GM21381 (cell line): ENCODE data around the gene B3GALNT2.
"Not testable (repeated sequence)": the region's sequence is repeated elsewhere in the genome, so short reads cannot be mapped to it uniquely, and the experiment has no call there.

ENCODE experiments used
- ATAC-seq: cut with Tn5 transposase; IDR thresholded peaks from one replicate; pipeline ENCODE4 v1.9.1; 2021; ENCODE audit warnings: mild to moderate bottlenecking, moderate library complexity; ENCODE audit not compliant: unreplicated experiment

Gene B3GALNT2

GRCh38 chr1:235504122-235504493 is at the start of gene B3GALNT2:
B3GALNT2 (minus strand) TSS chr1:235504452; CDS start chr1:235504252, 200 bp downstream.
- ATAC-seq: peak; percentile 36

- ATAC-seq: no peak
Measured at GRCh38 chr1:235553112-235553551, 48.9 kb upstream of the B3GALNT2 start.

GRCh38 chr1:235552146-235552716 is 48.0 kb upstream of the B3GALNT2 start:
- no peak for ATAC-seq

- no peak for ATAC-seq
Measured at GRCh38 chr1:235549351-235550139, 45.3 kb upstream of the B3GALNT2 start.

- not testable (repeated sequence) for ATAC-seq
Measured at GRCh38 chr1:235546369-235547155, 42.3 kb upstream of the B3GALNT2 start.

- ATAC-seq: no peak
Measured at GRCh38 chr1:235545292-235545930, 41.2 kb upstream of the B3GALNT2 start.

- not testable (repeated sequence) for ATAC-seq
Measured at GRCh38 chr1:235542845-235543244, 38.6 kb upstream of the B3GALNT2 start.

- ATAC-seq: no peak
Measured at GRCh38 chr1:235533476-235534168, 29.4 kb upstream of the B3GALNT2 start.

- no peak for ATAC-seq
Measured at GRCh38 chr1:235532360-235532759, 28.1 kb upstream of the B3GALNT2 start.

GRCh38 chr1:235527196-235527814 is 23.1 kb upstream of the B3GALNT2 start:
- no peak for ATAC-seq

- ATAC-seq: no peak
Measured at GRCh38 chr1:235525314-235525713, 21.1 kb upstream of the B3GALNT2 start.

- ATAC-seq: no peak
Measured at GRCh38 chr1:235516862-235517446, 12.7 kb upstream of the B3GALNT2 start.

- no peak for ATAC-seq
Measured at GRCh38 chr1:235515844-235516512, 11.7 kb upstream of the B3GALNT2 start.

GRCh38 chr1:235513495-235514366 is 9.5 kb upstream of the B3GALNT2 start:
- ATAC-seq: no peak

- no peak for ATAC-seq
Measured at GRCh38 chr1:235511470-235512240, 7.4 kb upstream of the B3GALNT2 start.

- no peak for ATAC-seq
Measured at GRCh38 chr1:235510823-235511222, 6.6 kb upstream of the B3GALNT2 start.

GRCh38 chr1:235507623-235508022 is 3.4 kb upstream of the B3GALNT2 start:
- ATAC-seq: no peak
